Cardiac muscle cell (in vitro differentiated cells and primary cell): ENCODE measurements around the gene XPNPEP3. TPM values are rescaled to one million over a fixed set of nuclear protein-coding genes. Genes with fewer than 3 reads are reported as not detected.

Experiments
- DNase-seq, 2 donors: peaks; one replicate each; pipeline versions ENCODE4 v3.0.0 to v3.0.0-alpha.2; 2010 to 2017; ENCODE audit warnings: low read depth in 1 of 2, low spot score in 1 of 2
- H3K27ac ChIP-seq: fragments of 200-600 bp; sonication (generic); 2 replicates; pipeline ENCODE4 v1.5.1; 2016
- H3K27me3 ChIP-seq: fragments of 200-600 bp; sonication (generic); 2 replicates; pipeline ENCODE4 v1.6.0; 2016; ENCODE audit warnings: control low read depth
- H3K36me3 ChIP-seq: fragments of 200-600 bp; sonication (generic); 2 replicates; pipeline ENCODE4 v1.5.1; 2016; ENCODE audit warnings: control low read depth
- H3K4me1 ChIP-seq: fragments of 200-600 bp; sonication (generic); 2 replicates; pipeline ENCODE4 v1.8.1; 2017; ENCODE audit warnings: low read depth, mild to moderate bottlenecking, mixed run types
- H3K4me3 ChIP-seq: fragments of 200-600 bp; sonication (generic); 2 replicates; pipeline ENCODE4 v1.5.1; 2016; ENCODE audit warnings: mild to moderate bottlenecking
- H3K9me3 ChIP-seq: fragments of 200-600 bp; sonication (generic); 2 replicates; pipeline ENCODE4 v1.5.1; 2017; ENCODE audit warnings: low read depth, mild to moderate bottlenecking, control low read depth
- CTCF ChIP-seq: IDR thresholded peaks from 2 replicates; pipeline ENCODE4 v1.5.1; 2012; ENCODE audit warnings: low read depth, mild to moderate bottlenecking, low read length
- polyA plus RNA-seq: library from polyadenylated mRNA; unstranded; fragments of >200 nt; fragmentation: Nextera tagmentation; extraction: Ambion mirVana; gene quantifications from 2 replicates; pipeline ENCODE4 v1.2.1, GENCODE V29; 2016
- total RNA-seq: library from RNA; depleted of rRNA; stranded (reverse); fragments of >200 nt; gene quantifications from 2 replicates; pipeline ENCODE4 v1.2.3, GENCODE V29; 2016

The XPNPEP3 gene
- total and polyA plus RNA-seq, 2 experiments from 2014 or later = 15.8 to 18.2 TPM

GRCh38 chr22:40950962-40951794 lies 94.2 kb downstream of the XPNPEP3 start, which contains the start of gene RBX1:
TSS of gene RBX1 (plus strand) at chr22:40951378. CDS start at chr22:40951399, 21 bp downstream.
- Histone ChIP-seq H3K4me1 (peaks cover 5% of the 10 kb centered on the region), H3K9me3 (no peaks in the 10 kb centered on the region), H3K4me3 (peak within 1 kb of the TSS; percentile 78), H3K27ac (peak within 1 kb of the TSS; percentile 94), H3K27me3 (no peaks in the 10 kb centered on the region), H3K36me3 (peaks cover 14% of the 10 kb centered on the region)
- TF ChIP-seq CTCF = no peak
- peak; percentile 99 for DNase-seq

GRCh38 chr22:40951795-40952605 lies 95.1 kb downstream of the XPNPEP3 start:
- no peak for DNase-seq
- no peaks in the 10 kb centered on the region for H3K27me3 ChIP-seq
- peak overlapping the region; percentile 94 for H3K27ac ChIP-seq
- H3K36me3 ChIP-seq = peaks cover 15% of the 10 kb centered on the region
- H3K9me3 ChIP-seq = no peaks in the 10 kb centered on the region
- no peak for TF ChIP-seq CTCF
- H3K4me3 ChIP-seq = peak overlapping the region; percentile 78
- peaks cover 5% of the 10 kb centered on the region for H3K4me1 ChIP-seq

- Histone ChIP-seq H3K27ac (peak overlapping the region; percentile 0), H3K4me1 (peaks cover 5% of the 10 kb centered on the region), H3K4me3 (no peak overlapping the region), H3K36me3 (peaks cover 15% of the 10 kb centered on the region), H3K9me3 (no peaks in the 10 kb centered on the region), H3K27me3 (no peaks in the 10 kb centered on the region)
- no peak for TF ChIP-seq CTCF
- DNase-seq = peak in 1 of 2 donors; percentile 40
These were observed 96.5 kb downstream of the XPNPEP3 start for GRCh38 chr22:40953471-40953870.

DNA sequence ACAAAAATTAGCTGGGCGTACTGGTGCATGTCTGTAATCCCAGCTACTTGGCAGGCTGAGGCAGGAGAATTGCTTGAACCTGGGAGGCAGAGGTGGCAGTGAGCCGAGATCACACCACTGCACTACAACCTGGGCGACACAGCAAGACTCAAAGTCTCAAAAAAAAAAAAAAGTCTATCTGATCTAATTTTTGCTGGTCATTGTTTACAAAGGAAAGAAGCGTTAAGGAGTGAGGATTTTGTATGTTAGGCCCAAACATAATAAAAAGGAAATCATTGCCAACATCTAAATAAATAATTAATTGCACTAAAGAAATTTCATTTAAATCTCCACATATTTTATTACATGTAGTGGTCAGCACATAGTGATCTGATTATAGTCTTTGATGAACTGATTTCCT lies 97.2 kb downstream of the XPNPEP3 start:
- no peak overlapping the region for H3K4me3 ChIP-seq
- no peak for DNase-seq
- no peak overlapping the region for H3K27ac ChIP-seq
- no peaks in the 10 kb centered on the region for H3K9me3 ChIP-seq
- peaks cover 5% of the 10 kb centered on the region for H3K4me1 ChIP-seq
- no peaks in the 10 kb centered on the region for H3K27me3 ChIP-seq
- H3K36me3 ChIP-seq = peaks cover 15% of the 10 kb centered on the region
- TF ChIP-seq CTCF = no peak

DNA sequence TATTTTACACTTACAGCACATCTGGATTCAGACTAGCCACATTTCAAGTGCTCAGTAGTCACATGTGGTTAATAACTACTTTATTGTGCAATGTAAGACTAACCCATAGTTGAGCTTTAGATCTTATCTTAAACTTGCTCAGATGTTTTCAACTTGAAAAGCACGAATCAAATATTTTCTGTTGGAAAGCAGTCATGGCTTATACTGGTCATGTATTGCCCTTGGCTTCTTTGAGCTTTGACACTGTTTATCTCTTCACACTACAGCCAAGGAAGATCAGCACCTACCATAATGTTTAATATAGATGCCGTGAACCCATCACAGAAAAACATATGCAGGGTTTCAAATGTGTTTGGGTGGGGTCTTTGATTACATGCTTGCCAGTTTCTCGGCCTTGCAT lies 98.6 kb downstream of the XPNPEP3 start:
- Histone ChIP-seq H3K4me1 (peaks cover 9% of the 10 kb centered on the region), H3K27ac (no peak overlapping the region), H3K27me3 (no peaks in the 10 kb centered on the region), H3K36me3 (peaks cover 15% of the 10 kb centered on the region), H3K4me3 (no peak overlapping the region), H3K9me3 (no peaks in the 10 kb centered on the region)
- no peak for TF ChIP-seq CTCF
- peak in 1 of 2 donors; percentile 64 for DNase-seq
